IMR-90 (cell line): ENCODE data around the gene ZNF827. TPM values are rescaled to one million over a fixed set of nuclear protein-coding genes. Genes with fewer than 3 reads are reported as not detected.

Experiments
- ATAC-seq: fragments of 200-7000 bp; cut with Tn5 transposase; 2 replicates; pipeline ENCODE4 v1.9.1; 2020; ENCODE audit warnings: low read depth, mild to moderate bottlenecking, moderate library complexity
- BruUV-seq: library from RNA; stranded (reverse); fragments of 400-500 nt; replicated peaks from 2 replicates; lab custom pipeline; 2021; lab: Mats Ljungman, UMichigan
- CTCF ChIA-PET: fragments of 300-600 bp; formaldehyde crosslinking; extraction: SDS; loops from one replicate; lab custom pipeline; 2021; ENCODE audit warnings: antibody characterized with exemption; lab: Yijun Ruan, JAX
- POLR2A ChIA-PET: fragments of 300-600 bp; sonication (Branson Sonifier 250); formaldehyde crosslinking; loops from one replicate; lab custom pipeline; 2022; ENCODE audit warnings: antibody characterized with exemption; ENCODE audit not compliant: unreplicated experiment; lab: Charles Lee
- DNase-seq: peaks from one replicate; pipeline ENCODE4 v3.0.0; 2013
- H2AFZ ChIP-seq: replicated peaks from 2 replicates; pipeline ENCODE3; 2013; ENCODE audit warnings: low read length, mild to moderate bottlenecking; ENCODE audit not compliant: poor library complexity
- H2AK5ac ChIP-seq: 2 replicates; pipeline ENCODE4 v1.6.1; 2013; ENCODE audit warnings: low read depth, low read length, inconsistent platforms
- H2AK9ac ChIP-seq: replicated peaks from 2 replicates; pipeline ENCODE3; 2013; ENCODE audit warnings: mild to moderate bottlenecking, low read depth, low read length, moderate library complexity; ENCODE audit not compliant: poor library complexity
- H2BK120ac ChIP-seq: 2 replicates; pipeline ENCODE4 v1.6.1; 2013; ENCODE audit warnings: low read depth, low read length, inconsistent platforms
- H2BK15ac ChIP-seq: 3 replicates; pipeline ENCODE4 v1.6.1; 2013; ENCODE audit warnings: low read depth, low read length, inconsistent platforms
- H2BK20ac ChIP-seq: 2 replicates; pipeline ENCODE4 v1.6.1; 2013; ENCODE audit warnings: low read depth, mild to moderate bottlenecking, inconsistent platforms, low read length, moderate library complexity
- H2BK5ac ChIP-seq: 2 replicates; pipeline ENCODE4 v1.6.1; 2013; ENCODE audit warnings: mild to moderate bottlenecking, low read depth, low read length, inconsistent platforms; ENCODE audit not compliant: poor library complexity, severe bottlenecking
- H3K14ac ChIP-seq: replicated peaks from 2 replicates; pipeline ENCODE4 v1.6.1; 2013; ENCODE audit warnings: low read depth, low read length, inconsistent platforms
- H3K18ac ChIP-seq: 2 replicates; pipeline ENCODE4 v1.6.1; 2013; ENCODE audit warnings: low read depth, low read length, control low read depth
- H3K23ac ChIP-seq: 2 replicates; pipeline ENCODE4 v1.6.1; 2013; ENCODE audit warnings: low read depth, low read length, inconsistent platforms
- H3K27ac ChIP-seq: 2 replicates; pipeline ENCODE4 v1.5.1; 2013; ENCODE audit warnings: mild to moderate bottlenecking, control low read depth, low read length; ENCODE audit not compliant: insufficient read depth
- H3K27me3 ChIP-seq: 2 replicates; pipeline ENCODE4 v1.6.1; 2013; ENCODE audit warnings: low read length; ENCODE audit not compliant: control insufficient read depth, insufficient read depth
- H3K36me3 ChIP-seq: 2 replicates; pipeline ENCODE4 v1.6.1; 2013; ENCODE audit warnings: low read length, mixed read lengths; ENCODE audit not compliant: control insufficient read depth, insufficient read depth
- H3K4ac ChIP-seq: 2 replicates; pipeline ENCODE4 v1.6.1; 2013; ENCODE audit warnings: low read depth, low read length, inconsistent platforms
- H3K4me1 ChIP-seq: 2 replicates; pipeline ENCODE4 v1.6.1; 2013; ENCODE audit warnings: low read length, mixed read lengths; ENCODE audit not compliant: control insufficient read depth, insufficient read depth
- H3K4me2 ChIP-seq: 2 replicates; pipeline ENCODE4 v1.6.1; 2013; ENCODE audit warnings: low read depth, mild to moderate bottlenecking, control low read depth, low read length, moderate library complexity
- H3K4me3 ChIP-seq: 2 replicates; pipeline ENCODE4 v1.5.1; 2013; ENCODE audit warnings: low read depth, mild to moderate bottlenecking, control low read depth, low read length, moderate library complexity; ENCODE audit not compliant: insufficient read depth
- H3K56ac ChIP-seq: 2 replicates; pipeline ENCODE4 v1.6.1; 2013; ENCODE audit warnings: low read length, inconsistent platforms; ENCODE audit not compliant: insufficient read depth; ENCODE audit errors: extremely low read depth
- H3K79me1 ChIP-seq, 2 experiments: 2 replicates each; pipeline ENCODE4 v1.6.1; 2013; ENCODE audit warnings: low read length in 2 of 2, inconsistent platforms in 1 of 2, low read depth in 1 of 2
- H3K9ac ChIP-seq: 2 replicates; pipeline ENCODE4 v1.6.1; 2013; ENCODE audit warnings: low read depth, low read length, control low read depth
- H3K9me1 ChIP-seq: 2 replicates; pipeline ENCODE4 v1.6.1; 2013; ENCODE audit warnings: low read length, inconsistent platforms; ENCODE audit not compliant: insufficient read depth
- H3K9me3 ChIP-seq: 2 replicates; pipeline ENCODE4 v1.6.1; 2013; ENCODE audit warnings: low read length; ENCODE audit not compliant: control insufficient read depth, insufficient read depth
- H4K20me1 ChIP-seq: 2 replicates; pipeline ENCODE4 v1.6.1; 2013; ENCODE audit warnings: low read length, inconsistent platforms; ENCODE audit not compliant: insufficient read depth
- H4K5ac ChIP-seq: 2 replicates; pipeline ENCODE4 v1.6.1; 2013; ENCODE audit warnings: mild to moderate bottlenecking, low read depth, low read length, control low read depth
- H4K8ac ChIP-seq, 2 experiments: 2 replicates each; pipeline ENCODE4 v1.6.1; 2013; ENCODE audit warnings: low read depth in 2 of 2, low read length in 2 of 2, control low read depth in 1 of 2, inconsistent platforms in 1 of 2
- H4K91ac ChIP-seq: 2 replicates; pipeline ENCODE4 v1.6.1; 2013; ENCODE audit warnings: low read depth, low read length, inconsistent platforms; ENCODE audit not compliant: insufficient read depth
- BHLHE40 ChIP-seq: fragments of 150-350 bp; IDR thresholded peaks from 2 replicates; pipeline ENCODE4 v1.6.1; 2016; ENCODE audit warnings: mild to moderate bottlenecking, low read depth, low read length
- CEBPB ChIP-seq: IDR thresholded peaks from 2 replicates; pipeline ENCODE4 v1.6.1; 2012; ENCODE audit warnings: low read depth, low read length, improper control_type of control experiment
- CHD1 ChIP-seq: IDR thresholded peaks from 2 replicates; pipeline ENCODE4 v1.6.1; 2012; ENCODE audit warnings: low read depth, low read length, improper control_type of control experiment
- ELK1 ChIP-seq: fragments of 150-350 bp; IDR thresholded peaks from 2 replicates; pipeline ENCODE4 v1.6.1; 2016; ENCODE audit warnings: low read depth, mild to moderate bottlenecking, low read length, moderate library complexity, borderline replicate concordance
- FOS ChIP-seq: fragments of 150-350 bp; IDR thresholded peaks from 2 replicates; pipeline ENCODE4 v1.6.1; 2016; ENCODE audit warnings: low read depth, low read length
- MAFK ChIP-seq: IDR thresholded peaks from 2 replicates; pipeline ENCODE4 v1.6.1; 2012; ENCODE audit warnings: low read depth, low read length, improper control_type of control experiment
- MAZ ChIP-seq: IDR thresholded peaks from 2 replicates; pipeline ENCODE4 v1.6.1; 2012; ENCODE audit warnings: low read depth, mild to moderate bottlenecking, low read length, improper control_type of control experiment, moderate library complexity, borderline replicate concordance
- MXI1 ChIP-seq: IDR thresholded peaks from 2 replicates; pipeline ENCODE4 v1.6.1; 2012; ENCODE audit warnings: low read depth, mild to moderate bottlenecking, low read length, moderate library complexity, borderline replicate concordance
- NFE2L2 ChIP-seq: fragments of 150-350 bp; IDR thresholded peaks from 2 replicates; pipeline ENCODE4 v1.6.1; 2016; ENCODE audit warnings: low read depth, mild to moderate bottlenecking, low read length
- POLR2A ChIP-seq: IDR thresholded peaks from 2 replicates; pipeline ENCODE4 v1.6.1; 2012; ENCODE audit warnings: mild to moderate bottlenecking, low read depth, low read length
- RAD21 ChIP-seq: IDR thresholded peaks from 2 replicates; pipeline ENCODE4 v1.6.1; 2012; ENCODE audit warnings: low read length, improper control_type of control experiment
- RCOR1 ChIP-seq: IDR thresholded peaks from 2 replicates; pipeline ENCODE4 v1.6.1; 2012; ENCODE audit warnings: mild to moderate bottlenecking, low read length, improper control_type of control experiment; ENCODE audit not compliant: insufficient replicate concordance
- RFX5 ChIP-seq: IDR thresholded peaks from 2 replicates; pipeline ENCODE4 v1.8.0; 2012; ENCODE audit warnings: low read depth, mild to moderate bottlenecking, low read length, moderate library complexity
- SMC3 ChIP-seq: fragments of 150-350 bp; IDR thresholded peaks from 2 replicates; pipeline ENCODE4 v1.6.1; 2016; ENCODE audit warnings: low read depth, mild to moderate bottlenecking, antibody characterized with exemption, low read length, moderate library complexity
- USF2 ChIP-seq: fragments of 150-350 bp; IDR thresholded peaks from 2 replicates; pipeline ENCODE4 v1.6.1; 2017; ENCODE audit warnings: mild to moderate bottlenecking, antibody characterized with exemption, low read length, low read depth
- WGBS, 2 experiments: methylation state at CpG; one replicate each; pipeline versions ENCODE4 v1.1.5 to v1.1.7; 2013; ENCODE audit warnings: missing lambda C conversion rate in 2 of 2; ENCODE audit not compliant: insufficient read length in 1 of 2; ENCODE audit errors: extremely low coverage in 2 of 2; 5-methylcytosine and 5-hydroxymethylcytosine counted together
- dilution Hi-C: fragments of 300-500 bp; cut with HindIII; formaldehyde crosslinking; loops from one replicate; pipeline ENCODE4 v1.14.3; 2018; ENCODE audit warnings: low sequenced_read_pairs; ENCODE audit not compliant: unreplicated experiment
- in situ Hi-C: fragments of 300-500 bp; cut with MboI; formaldehyde crosslinking; loops from 3 replicates; pipeline ENCODE4 v1.14.3; 2019; ENCODE audit warnings: low sequenced_read_pairs, inconsistent platforms, mixed read lengths
- intact Hi-C: fragments of 100-400 bp; cut with micrococcal nuclease; formaldehyde crosslinking; loops from 2 replicates; pipeline ENCODE4 v1.10.0; 2022
- polyA plus RNA-seq, 3 experiments: library from polyadenylated mRNA; depleted of rRNA; stranded (reverse); fragments of >200 nt; gene quantifications; 2 replicates each; pipeline ENCODE4 v1.2.3, GENCODE V29; 2012; ENCODE audit warnings: low replicate concordance in 1 of 3
- total RNA-seq: library from RNA; depleted of rRNA; stranded (reverse); fragments of >200 nt; gene quantifications from 2 replicates; pipeline ENCODE4 v1.2.3, GENCODE V29; 2012
- TF ChIP-seq, protein P1 (sequence below): conservative IDR thresholded peaks from 2 replicates; pipeline ENCODE4 v1.5.1; 2012; ENCODE audit warnings: mild to moderate bottlenecking, low read depth, low read length, improper control_type of control experiment

Gene ZNF827
- total and polyA plus RNA-seq, 2 of the 4 experiments (the other 2 are of a cell fraction), result 6.6 to 31.7 TPM

DNA sequence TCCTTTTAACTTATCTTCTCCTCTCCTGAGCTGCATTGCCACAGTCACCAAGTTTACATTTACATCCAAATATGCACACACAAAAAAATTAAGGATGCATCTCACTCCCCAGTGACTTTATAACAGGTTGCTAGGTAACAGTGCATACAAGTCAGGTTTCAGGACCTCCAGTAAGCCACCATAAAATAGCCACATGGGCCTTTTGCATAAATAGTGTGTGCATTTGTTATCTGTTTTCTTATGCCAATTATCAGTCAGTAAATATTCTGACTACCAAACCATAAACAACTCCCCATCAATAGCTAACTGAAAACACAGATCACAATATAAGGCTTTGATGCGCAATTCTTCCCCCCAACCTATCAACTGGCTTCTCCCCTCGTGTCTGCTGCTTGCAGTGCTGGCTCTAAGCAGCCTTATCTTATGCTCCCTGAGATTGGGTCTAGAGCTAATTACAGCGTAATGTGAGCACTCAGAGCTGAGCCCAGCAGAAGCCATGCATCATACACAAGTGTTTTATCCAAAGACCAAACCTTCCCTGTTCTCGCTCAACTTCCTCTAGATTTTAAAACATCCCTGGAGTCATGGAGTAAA is 55.4 kb downstream of the ZNF827 start:
- WGBS, 2 experiments, result 83% methylated on average over 3 of the region's 4 CpGs; no CpG with 5 or more reads in 1 of the 2 experiments
- Histone ChIP-seq H3K4ac (no peak overlapping the region), H3K9ac (no peak overlapping the region), H3K27me3 (no peaks in the 10 kb centered on the region), H4K91ac (no peak overlapping the region), H2AFZ (no peak overlapping the region), H3K56ac (no peak overlapping the region), H2BK5ac (no peak overlapping the region), H2BK20ac (no peak overlapping the region), H2AK5ac (no peak overlapping the region), H3K4me2 (no peak overlapping the region), H2BK120ac (no peak overlapping the region), H2AK9ac (no peak overlapping the region), H4K8ac (no peak overlapping the region), H4K5ac (no peak overlapping the region), H3K27ac (no peak overlapping the region), H3K9me3 (no peaks in the 10 kb centered on the region), H3K9me1 (peaks cover 3% of the 10 kb centered on the region; the same call in 1 of the 2 replicates), H3K36me3 (peaks cover 11% of the 10 kb centered on the region), H2BK15ac (no peak overlapping the region), H3K79me1 (peaks cover 18 to 48% of the 10 kb centered on the region in 2 experiments), H3K4me3 (no peak overlapping the region), H4K20me1 (peaks cover 7% of the 10 kb centered on the region; the same call in 1 of the 2 replicates), H3K18ac (no peak overlapping the region), H3K4me1 (peaks cover 12% of the 10 kb centered on the region), H3K14ac (no peak overlapping the region), H3K23ac (no peak overlapping the region)
- BruUV-seq, result no TSS peak
- ChIA-PET CTCF (no interaction called here), POLR2A (no interaction called here)
- intact Hi-C loops, result loop anchor here (10.0 kb wide), 1 partner anchor 172 kb away; no protein-coding TSS in a partner anchor
- no peak for TF ChIP-seq RFX5
- TF ChIP-seq POLR2A, result no peak
- no peak for TF ChIP-seq MAZ
- no peak for TF ChIP-seq BHLHE40
- TF ChIP-seq, protein P1, sequence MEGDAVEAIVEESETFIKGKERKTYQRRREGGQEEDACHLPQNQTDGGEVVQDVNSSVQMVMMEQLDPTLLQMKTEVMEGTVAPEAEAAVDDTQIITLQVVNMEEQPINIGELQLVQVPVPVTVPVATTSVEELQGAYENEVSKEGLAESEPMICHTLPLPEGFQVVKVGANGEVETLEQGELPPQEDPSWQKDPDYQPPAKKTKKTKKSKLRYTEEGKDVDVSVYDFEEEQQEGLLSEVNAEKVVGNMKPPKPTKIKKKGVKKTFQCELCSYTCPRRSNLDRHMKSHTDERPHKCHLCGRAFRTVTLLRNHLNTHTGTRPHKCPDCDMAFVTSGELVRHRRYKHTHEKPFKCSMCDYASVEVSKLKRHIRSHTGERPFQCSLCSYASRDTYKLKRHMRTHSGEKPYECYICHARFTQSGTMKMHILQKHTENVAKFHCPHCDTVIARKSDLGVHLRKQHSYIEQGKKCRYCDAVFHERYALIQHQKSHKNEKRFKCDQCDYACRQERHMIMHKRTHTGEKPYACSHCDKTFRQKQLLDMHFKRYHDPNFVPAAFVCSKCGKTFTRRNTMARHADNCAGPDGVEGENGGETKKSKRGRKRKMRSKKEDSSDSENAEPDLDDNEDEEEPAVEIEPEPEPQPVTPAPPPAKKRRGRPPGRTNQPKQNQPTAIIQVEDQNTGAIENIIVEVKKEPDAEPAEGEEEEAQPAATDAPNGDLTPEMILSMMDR, result no peak
- TF ChIP-seq SMC3, result no peak
- no peak for TF ChIP-seq RCOR1
- TF ChIP-seq MXI1, result no peak
- no peak for TF ChIP-seq MAFK
- no peak for TF ChIP-seq FOS
- no peak for TF ChIP-seq RAD21
- TF ChIP-seq NFE2L2, result no peak
- no peak for TF ChIP-seq CHD1
- TF ChIP-seq ELK1, result no peak
- TF ChIP-seq CEBPB, result no peak
- TF ChIP-seq USF2, result no peak
- DNase-seq (no peak), ATAC-seq (no peak)
- dilution Hi-C loops, result no loop called here
- in situ Hi-C loops, result no loop called here
